GM23248 (cell line): ENCODE results near the gene ZNF503. TPM values are rescaled to one million over a fixed set of nuclear protein-coding genes. Genes with fewer than 3 reads are reported as not detected.
A peak's percentile ranks its signal among the peaks of the same experiment; 100 is the strongest.

Experiments used
- DNase-seq: peaks from one replicate; pipeline ENCODE4 v3.0.0-alpha.2; 2015
- H2AFZ ChIP-seq: fragments of 200-600 bp; sonication (generic); 2 replicates; pipeline ENCODE4 v1.6.1; 2016; ENCODE audit warnings: antibody characterized with exemption
- H3F3A ChIP-seq: fragments of 200-600 bp; sonication (generic); 2 replicates; pipeline ENCODE4 v1.6.1; 2016; ENCODE audit warnings: mild to moderate bottlenecking, antibody characterized with exemption, mixed run types; ENCODE audit not compliant: insufficient read depth
- H3K27ac ChIP-seq: fragments of 200-600 bp; sonication (generic); 2 replicates; pipeline ENCODE4 v1.5.1; 2016; ENCODE audit warnings: mild to moderate bottlenecking
- H3K27me3 ChIP-seq: fragments of 200-600 bp; sonication (generic); replicated peaks from 2 replicates; pipeline ENCODE4 v1.6.1; 2016; ENCODE audit warnings: mild to moderate bottlenecking; ENCODE audit not compliant: insufficient read depth
- H3K36me3 ChIP-seq: fragments of 200-600 bp; sonication (generic); 2 replicates; pipeline ENCODE4 v1.6.1; 2016; ENCODE audit warnings: low read depth, mild to moderate bottlenecking
- H3K4me1 ChIP-seq: fragments of 200-600 bp; sonication (generic); 2 replicates; pipeline ENCODE4 v1.6.1; 2016; ENCODE audit warnings: mild to moderate bottlenecking; ENCODE audit not compliant: insufficient read depth
- H3K4me2 ChIP-seq: fragments of 200-600 bp; sonication (generic); one replicate; pipeline ENCODE4 v1.6.1; 2016; ENCODE audit warnings: mild to moderate bottlenecking; ENCODE audit not compliant: unreplicated experiment
- H3K4me3 ChIP-seq: fragments of 200-600 bp; sonication (generic); 2 replicates; pipeline ENCODE4 v1.5.1; 2016; ENCODE audit warnings: mild to moderate bottlenecking
- H3K79me2 ChIP-seq: fragments of 200-600 bp; sonication (generic); 2 replicates; pipeline ENCODE4 v1.6.1; 2016; ENCODE audit warnings: mild to moderate bottlenecking; ENCODE audit not compliant: insufficient read depth
- H3K9ac ChIP-seq: fragments of 200-600 bp; sonication (generic); 2 replicates; pipeline ENCODE4 v1.6.1; 2016; ENCODE audit warnings: mild to moderate bottlenecking
- H3K9me2 ChIP-seq: fragments of 200-600 bp; sonication (generic); 2 replicates; pipeline ENCODE4 v1.6.1; 2016; ENCODE audit warnings: mixed run types, mild to moderate bottlenecking, moderate library complexity; ENCODE audit not compliant: insufficient read depth
- H3K9me3 ChIP-seq: fragments of 200-600 bp; sonication (generic); one replicate; pipeline ENCODE4 v1.6.1; 2017; ENCODE audit warnings: low read depth
- H4K20me1 ChIP-seq: fragments of 200-600 bp; sonication (generic); 2 replicates; pipeline ENCODE4 v1.6.0; 2016; ENCODE audit not compliant: insufficient read depth
- EZH2 ChIP-seq: fragments of 200-600 bp; sonication (generic); IDR thresholded peaks from 2 replicates; pipeline ENCODE4 v1.6.1; 2018; ENCODE audit warnings: antibody characterized with exemption, mild to moderate bottlenecking; ENCODE audit not compliant: insufficient read depth, poor library complexity, severe bottlenecking
- EZH2phosphoT487 ChIP-seq: fragments of 200-600 bp; sonication (generic); IDR thresholded peaks from 2 replicates; pipeline ENCODE4 v1.6.1; 2018; ENCODE audit warnings: antibody characterized with exemption, moderate library complexity, mild to moderate bottlenecking, low read depth; ENCODE audit not compliant: insufficient read depth
- WGBS, 2 experiments: methylation state at CpG; one replicate each; pipeline ENCODE4 v1.1.6; 2015 to 2017; ENCODE audit warnings: low lambda C conversion rate in 2 of 2, low coverage in 1 of 2; ENCODE audit errors: missing lambda C conversion rate in 2 of 2; 5-methylcytosine and 5-hydroxymethylcytosine counted together
- in situ Hi-C: fragments of 300-500 bp; cut with MboI; formaldehyde crosslinking; loops from 2 replicates; pipeline ENCODE4 v1.15.0; 2020
- polyA plus RNA-seq: library from polyadenylated mRNA; unstranded; fragments of >200 nt; fragmentation: Nextera tagmentation; extraction: Ambion mirVana; gene quantifications from 2 replicates; pipeline ENCODE4 v1.2.1, GENCODE V29; 2016
- total RNA-seq: library from RNA; depleted of rRNA; stranded (reverse); fragments of >200 nt; shearing (Covaris generic); gene quantifications from 2 replicates; pipeline ENCODE4 v1.2.3, GENCODE V29; 2014

ZNF503 gene
- total and polyA plus RNA-seq, 2 experiments from 2014 or later, result 15.4 to 17.5 TPM

- Histone ChIP-seq H3K9me3 (no peaks in the 10 kb centered on the region), H3F3A (no peaks in the 10 kb centered on the region), H3K4me1 (no peaks in the 10 kb centered on the region), H3K9me2 (no peaks in the 10 kb centered on the region), H3K4me3 (no peak overlapping the region), H3K36me3 (no peaks in the 10 kb centered on the region), H2AFZ (peak overlapping the region; percentile 80; the same call in 1 of the 2 replicates), H3K9ac (no peak overlapping the region), H3K4me2 (no peak overlapping the region), H4K20me1 (no peaks in the 10 kb centered on the region), H3K27me3 (peaks cover 3% of the 10 kb centered on the region; the same call in 1 of the 2 replicates), H3K27ac (no peak overlapping the region), H3K79me2 (no peaks in the 10 kb centered on the region)
- TF ChIP-seq EZH2 (no peak), EZH2phosphoT487 (no peak)
- WGBS, 2 experiments, result 96 to 97% methylated on average over 5 of the region's 5 CpGs
- in situ Hi-C loops, result no loop called here
- no peak for DNase-seq
These were observed 30.6 kb upstream of the ZNF503 start for GRCh38 chr10:75432176-75432575.

- no peaks in the 10 kb centered on the region for H4K20me1 ChIP-seq
- no peak within 1 kb of the TSS for H3K27ac ChIP-seq
- 16 to 18% methylated on average over 41 to 52 of the region's 82 CpGs for whole genome bisulfite sequencing, 2 experiments
- no peaks in the 10 kb centered on the region for H3K79me2 ChIP-seq
- H3K9me3 ChIP-seq, result no peaks in the 10 kb centered on the region
- in situ Hi-C loops, result no loop called here
- H3K36me3 ChIP-seq, result no peaks in the 10 kb centered on the region
- TF ChIP-seq EZH2 (no peak), EZH2phosphoT487 (no peak)
- H3F3A ChIP-seq, result no peaks in the 10 kb centered on the region
- H3K4me1 ChIP-seq, result no peaks in the 10 kb centered on the region
- H3K9ac ChIP-seq, result peak within 1 kb of the TSS; percentile 60
- H2AFZ ChIP-seq, result peak within 1 kb of the TSS; percentile 80
- peak; percentile 53 for DNase-seq
- peak within 1 kb of the TSS; percentile 66 for H3K4me3 ChIP-seq
- peak within 1 kb of the TSS; percentile 53 for H3K4me2 ChIP-seq
- H3K9me2 ChIP-seq, result no peaks in the 10 kb centered on the region
- peaks cover 3% of the 10 kb centered on the region; the same call in 1 of the 2 replicates for H3K27me3 ChIP-seq
These were observed 29.9 kb upstream of the ZNF503 start, which contains the start of gene LRMDA for GRCh38 chr10:75431180-75432111. TSS of gene LRMDA (plus strand) at chr10:75431624.

DNA sequence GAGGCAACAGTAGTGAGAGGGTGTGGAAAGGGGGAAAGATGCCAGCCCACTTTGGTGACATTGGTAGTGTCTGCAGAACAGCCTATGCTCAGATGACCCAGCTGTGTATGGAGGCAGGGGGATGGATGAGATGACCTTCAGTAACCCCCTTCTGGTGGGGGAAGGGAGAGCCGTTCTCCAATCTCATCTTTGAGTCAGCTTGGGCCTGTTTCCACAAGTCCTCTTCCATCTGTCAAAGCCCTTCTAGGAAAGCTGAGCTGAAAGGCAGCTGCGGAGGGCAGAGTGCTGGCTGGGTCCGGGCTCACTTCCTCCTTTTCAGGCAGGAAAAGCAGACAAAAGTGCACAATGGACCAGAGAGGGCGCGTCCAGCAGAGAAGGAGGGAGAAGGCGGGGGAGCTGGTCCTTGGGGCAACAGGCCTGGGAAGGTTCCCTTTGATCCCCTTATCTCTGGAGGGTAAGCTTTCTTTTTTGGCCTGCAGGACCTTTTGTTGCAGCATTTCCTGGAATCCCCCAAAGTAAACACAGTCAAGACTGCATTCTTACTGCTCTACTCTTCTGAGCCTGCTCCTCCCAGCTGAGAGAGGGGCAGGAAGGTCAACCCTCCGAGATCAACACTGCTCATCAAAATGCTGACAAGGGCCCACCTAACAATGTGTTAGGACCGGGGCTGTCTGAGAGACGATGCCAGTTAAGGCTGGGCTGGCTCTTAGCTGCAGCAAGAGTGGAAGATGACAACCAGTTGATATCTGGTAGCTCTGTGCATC is 28.6 kb upstream of the ZNF503 start:
- no peaks in the 10 kb centered on the region for H3K36me3 ChIP-seq
- H2AFZ ChIP-seq, result no peak overlapping the region
- H3K27ac ChIP-seq, result no peak overlapping the region
- H3K4me2 ChIP-seq, result no peak overlapping the region
- no peaks in the 10 kb centered on the region for H3K4me1 ChIP-seq
- TF ChIP-seq EZH2, result no peak
- TF ChIP-seq EZH2phosphoT487, result no peak
- no peaks in the 10 kb centered on the region for H3K9me3 ChIP-seq
- no peaks in the 10 kb centered on the region for H3K79me2 ChIP-seq
- no peaks in the 10 kb centered on the region for H3F3A ChIP-seq
- no peak for DNase-seq
- H3K4me3 ChIP-seq, result no peak overlapping the region
- in situ Hi-C loops, result no loop called here
- H3K9ac ChIP-seq, result no peak overlapping the region
- H4K20me1 ChIP-seq, result no peaks in the 10 kb centered on the region
- H3K27me3 ChIP-seq, result 0 out of 2 replicates have a peak, but pooled peaks cover under 1% of the 10 kb centered on the region
- no peaks in the 10 kb centered on the region for H3K9me2 ChIP-seq
- WGBS, 2 experiments, result 73 to 75% methylated on average over 9 of the region's 9 CpGs

DNA sequence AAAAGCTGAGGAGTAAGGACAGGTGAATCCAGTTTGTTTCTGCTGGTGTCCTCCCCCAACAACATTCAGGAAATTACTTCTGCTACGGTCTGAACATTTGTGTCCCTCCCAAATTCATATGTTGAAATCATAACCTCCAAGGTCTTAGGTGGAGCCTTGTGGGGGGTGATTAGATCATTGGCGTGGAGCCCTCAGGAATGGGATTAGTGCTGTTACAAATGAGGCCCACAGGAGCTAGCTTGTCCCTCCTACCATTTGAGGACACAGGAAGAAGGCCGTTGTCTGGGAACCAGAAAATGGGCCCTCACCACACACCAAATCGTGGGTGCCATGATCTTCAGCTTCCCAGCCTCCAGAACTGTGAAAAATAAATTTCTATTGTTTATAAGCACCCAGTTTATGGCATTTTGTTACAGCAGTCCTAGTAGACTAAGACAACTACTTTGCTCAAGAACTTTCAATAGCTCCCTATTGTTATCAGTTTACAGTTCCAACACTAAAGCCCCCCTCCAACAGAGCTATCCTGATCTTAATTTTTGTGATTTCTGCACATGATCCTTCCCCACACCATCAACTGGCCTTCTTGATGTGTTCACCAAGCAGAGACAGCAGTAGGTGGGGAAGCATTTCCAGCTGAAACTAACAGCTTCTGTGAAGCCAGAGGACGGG is 27.7 kb upstream of the ZNF503 start:
- H3K9ac ChIP-seq, result no peak overlapping the region
- H3K27me3 ChIP-seq, result no peaks in the 10 kb centered on the region
- no peaks in the 10 kb centered on the region for H3K36me3 ChIP-seq
- H3K9me2 ChIP-seq, result no peaks in the 10 kb centered on the region
- DNase-seq, result no peak
- H3K27ac ChIP-seq, result no peak overlapping the region
- H2AFZ ChIP-seq, result no peak overlapping the region
- no peaks in the 10 kb centered on the region for H3K79me2 ChIP-seq
- in situ Hi-C loops, result no loop called here
- no peaks in the 10 kb centered on the region for H3K9me3 ChIP-seq
- TF ChIP-seq EZH2 (no peak), EZH2phosphoT487 (no peak)
- H3K4me1 ChIP-seq, result no peaks in the 10 kb centered on the region
- H4K20me1 ChIP-seq, result no peaks in the 10 kb centered on the region
- H3K4me2 ChIP-seq, result no peak overlapping the region
- 88 to 96% methylated on average over 5 of the region's 5 CpGs for WGBS, 2 experiments
- no peak overlapping the region for H3K4me3 ChIP-seq
- no peaks in the 10 kb centered on the region for H3F3A ChIP-seq
